MM.1S (cell line): ENCODE data around the gene GOT1.

Experiments
- DNase-seq: peaks from one replicate; pipeline ENCODE4 v3.0.0-alpha.2; 2015
- H2AFZ ChIP-seq: fragments of 300-600 bp; sonication (generic); 2 replicates; pipeline ENCODE4 v1.6.0; 2016; ENCODE audit warnings: antibody characterized with exemption, low read length
- H3F3A ChIP-seq: fragments of 300-600 bp; sonication (generic); 2 replicates; pipeline ENCODE4 v1.6.1; 2016; ENCODE audit warnings: mild to moderate bottlenecking, antibody characterized with exemption, low read length, moderate library complexity, mixed read lengths; ENCODE audit not compliant: insufficient read depth
- H3K27ac ChIP-seq: fragments of 300-600 bp; sonication (generic); 2 replicates; pipeline ENCODE4 v1.5.1; 2016; ENCODE audit warnings: mild to moderate bottlenecking, low read length
- H3K27me3 ChIP-seq: fragments of 300-600 bp; sonication (generic); replicated peaks from 2 replicates; pipeline ENCODE4 v1.6.0; 2016; ENCODE audit warnings: low read length; ENCODE audit not compliant: insufficient read depth
- H3K36me3 ChIP-seq: fragments of 300-600 bp; sonication (generic); replicated peaks from 2 replicates; pipeline ENCODE4 v1.6.1; 2016; ENCODE audit warnings: mild to moderate bottlenecking, low read length, mixed read lengths; ENCODE audit not compliant: insufficient read depth
- H3K4me1 ChIP-seq: fragments of 300-600 bp; sonication (generic); 2 replicates; pipeline ENCODE4 v1.6.1; 2016; ENCODE audit warnings: low read length, mixed read lengths
- H3K4me2 ChIP-seq: fragments of 300-600 bp; sonication (generic); 2 replicates; pipeline ENCODE4 v1.6.0; 2016; ENCODE audit warnings: low read depth, low read length
- H3K4me3 ChIP-seq: fragments of 300-600 bp; sonication (generic); 2 replicates; pipeline ENCODE4 v1.5.1; 2016; ENCODE audit warnings: low read length, mixed read lengths
- H3K79me2 ChIP-seq: fragments of 300-600 bp; sonication (generic); 2 replicates; pipeline ENCODE4 v1.6.1; 2016; ENCODE audit warnings: mixed run types, low read length, mixed read lengths
- H3K9ac ChIP-seq: fragments of 300-600 bp; sonication (generic); 2 replicates; pipeline ENCODE4 v1.6.1; 2016; ENCODE audit warnings: low read length, mixed read lengths
- H3K9me2 ChIP-seq: fragments of 300-600 bp; sonication (generic); replicated peaks from 2 replicates; pipeline ENCODE4 v1.6.1; 2016; ENCODE audit warnings: mild to moderate bottlenecking, low read length, mixed read lengths; ENCODE audit not compliant: insufficient read depth
- H3K9me3 ChIP-seq: fragments of 300-600 bp; sonication (generic); replicated peaks from 2 replicates; pipeline ENCODE4 v1.6.1; 2016; ENCODE audit warnings: mild to moderate bottlenecking, low read length, mixed read lengths; ENCODE audit not compliant: insufficient read depth
- H4K20me1 ChIP-seq: fragments of 300-600 bp; sonication (generic); 2 replicates; pipeline ENCODE4 v1.6.1; 2016; ENCODE audit warnings: mild to moderate bottlenecking, low read length, moderate library complexity, mixed read lengths; ENCODE audit not compliant: insufficient read depth
- CTCF ChIP-seq: fragments of 300-600 bp; sonication (generic); IDR thresholded peaks from 2 replicates; pipeline ENCODE4 v1.5.1; 2016; ENCODE audit warnings: antibody characterized with exemption, low read length, mixed read lengths
- EZH2 ChIP-seq: fragments of 300-600 bp; sonication (generic); optimal IDR thresholded peaks from 2 replicates; pipeline ENCODE3; 2017; ENCODE audit warnings: low read depth, mild to moderate bottlenecking, antibody characterized with exemption, low read length, mixed read lengths
- EZH2phosphoT487 ChIP-seq: fragments of 300-600 bp; sonication (generic); IDR thresholded peaks from 2 replicates; pipeline ENCODE4 v1.6.1; 2018; ENCODE audit warnings: antibody characterized with exemption, low read length

The GOT1 gene

GRCh38 chr10:99396471-99396870, 34.0 kb downstream of the GOT1 start:
- Histone ChIP-seq H3K36me3 (peaks cover 4% of the 10 kb centered on the region; the same call in 1 of the 2 replicates), H4K20me1 (no peaks in the 10 kb centered on the region), H3K9ac (no peak overlapping the region), H3K9me2 (no peaks in the 10 kb centered on the region), H3K27me3 (no peaks in the 10 kb centered on the region), H3K4me1 (0 out of 2 replicates have a peak, but pooled peaks cover 3% of the 10 kb centered on the region), H3F3A (no peaks in the 10 kb centered on the region), H3K4me3 (no peak overlapping the region), H3K4me2 (no peak overlapping the region), H3K9me3 (no peaks in the 10 kb centered on the region), H3K79me2 (no peaks in the 10 kb centered on the region), H3K27ac (no peak overlapping the region), H2AFZ (no peak overlapping the region)
- TF ChIP-seq EZH2 (no peak), CTCF (no peak), EZH2phosphoT487 (no peak)
- no peak for DNase-seq

GRCh38 chr10:99395750-99396445, 34.5 kb downstream of the GOT1 start:
- H4K20me1 ChIP-seq, result no peaks in the 10 kb centered on the region
- no peak overlapping the region for H3K4me2 ChIP-seq
- peaks cover 4% of the 10 kb centered on the region; the same call in 1 of the 2 replicates for H3K36me3 ChIP-seq
- H3K9me2 ChIP-seq, result no peaks in the 10 kb centered on the region
- no peak overlapping the region for H3K4me3 ChIP-seq
- no peak overlapping the region for H3K27ac ChIP-seq
- H3K9me3 ChIP-seq, result no peaks in the 10 kb centered on the region
- H3K79me2 ChIP-seq, result no peaks in the 10 kb centered on the region
- H2AFZ ChIP-seq, result no peak overlapping the region
- TF ChIP-seq EZH2, result no peak
- no peak for TF ChIP-seq CTCF
- no peak for TF ChIP-seq EZH2phosphoT487
- no peak overlapping the region for H3K9ac ChIP-seq
- H3F3A ChIP-seq, result no peaks in the 10 kb centered on the region
- DNase-seq, result no peak
- no peaks in the 10 kb centered on the region for H3K27me3 ChIP-seq
- H3K4me1 ChIP-seq, result 0 out of 2 replicates have a peak, but pooled peaks cover 3% of the 10 kb centered on the region

GRCh38 chr10:99394761-99395386, 35.5 kb downstream of the GOT1 start:
- Histone ChIP-seq H2AFZ (no peak overlapping the region), H3K9ac (no peak overlapping the region), H3K4me2 (no peak overlapping the region), H3K27me3 (no peaks in the 10 kb centered on the region), H3K79me2 (no peaks in the 10 kb centered on the region), H3K9me2 (no peaks in the 10 kb centered on the region), H3K9me3 (no peaks in the 10 kb centered on the region), H4K20me1 (no peaks in the 10 kb centered on the region), H3K4me1 (0 out of 2 replicates have a peak, but pooled peaks cover 3% of the 10 kb centered on the region), H3K36me3 (no peaks in the 10 kb centered on the region; the same call in 1 of the 2 replicates), H3K4me3 (no peak overlapping the region), H3F3A (no peaks in the 10 kb centered on the region), H3K27ac (peak overlapping the region; percentile 23; the same call in 1 of the 2 replicates)
- no peak for DNase-seq
- TF ChIP-seq CTCF (no peak), EZH2phosphoT487 (no peak), EZH2 (no peak)
